Upper lobe of right lung (tissue), 1 donor: Measurements from ENCODE around the gene CFAP99. TPM values are rescaled to one million over a fixed set of nuclear protein-coding genes. Genes with fewer than 3 reads are reported as not detected.

Source experiments
- ATAC-seq: fragments of 200-7000 bp; cut with Tn5 transposase; one replicate; pipeline ENCODE4 v1.9.1; 2020; ENCODE audit warnings: mild to moderate bottlenecking, moderate library complexity
- DNase-seq: peaks from one replicate; pipeline ENCODE4 v3.0.0-alpha.2; 2020
- H3K27ac ChIP-seq: fragments of 200-600 bp; one replicate; pipeline ENCODE4 v1.8.0; 2022
- H3K27me3 ChIP-seq: fragments of 200-600 bp; one replicate; pipeline ENCODE4 v1.8.0; 2022; ENCODE audit warnings: mild to moderate bottlenecking
- H3K36me3 ChIP-seq: fragments of 200-600 bp; one replicate; pipeline ENCODE4 v1.8.0; 2022
- H3K4me1 ChIP-seq: fragments of 200-600 bp; one replicate; pipeline ENCODE4 v1.8.0; 2022
- H3K4me3 ChIP-seq: fragments of 200-600 bp; one replicate; pipeline ENCODE4 v1.8.0; 2022; ENCODE audit warnings: mild to moderate bottlenecking
- H3K9me3 ChIP-seq: fragments of 200-600 bp; one replicate; pipeline ENCODE4 v1.8.0; 2022
- CTCF ChIP-seq: fragments of 200-600 bp; IDR thresholded peaks from one replicate; pipeline ENCODE4 v1.8.0; 2022; ENCODE audit warnings: antibody characterized with exemption
- intact Hi-C: fragments of 100-400 bp; cut with DNase I; formaldehyde crosslinking; loops from one replicate; pipeline ENCODE4 v1.11.0; 2022
- total RNA-seq: library from RNA; stranded (reverse); fragmentation: NEBNext Ultra II Directional; extraction: Animal tissue kit (Norgen Biotek cat#: 25700); gene quantifications from one replicate; pipeline ENCODE4 v1.2.1, GENCODE V29; 2021
- donor health status: DM: no; HTN: yes; CAD: no; lungs with severe emphysema.

CFAP99 gene
- total RNA-seq, 1 donor from 2014 or later: not detected

GRCh38 chr4:2383760-2384159, 35.0 kb upstream of the CFAP99 start:
- no peaks in the 10 kb centered on the region for H3K27me3 ChIP-seq
- H3K4me3 ChIP-seq: no peak overlapping the region
- DNase-seq (no peak), ATAC-seq (no peak)
- H3K36me3 ChIP-seq: no peaks in the 10 kb centered on the region
- H3K4me1 ChIP-seq: peaks cover 5% of the 10 kb centered on the region
- no peak overlapping the region for H3K27ac ChIP-seq
- TF ChIP-seq CTCF: no peak
- no peaks in the 10 kb centered on the region for H3K9me3 ChIP-seq
- intact Hi-C loops: no loop called here

GRCh38 chr4:2384245-2384644, 34.5 kb upstream of the CFAP99 start:
- Histone ChIP-seq H3K36me3 (no peaks in the 10 kb centered on the region), H3K27me3 (no peaks in the 10 kb centered on the region), H3K9me3 (no peaks in the 10 kb centered on the region), H3K4me1 (peaks cover 5% of the 10 kb centered on the region), H3K27ac (no peak overlapping the region), H3K4me3 (no peak overlapping the region)
- DNase-seq (no peak), ATAC-seq (no peak)
- intact Hi-C loops: no loop called here
- no peak for TF ChIP-seq CTCF

GRCh38 chr4:2385516-2385915, 33.2 kb upstream of the CFAP99 start:
- intact Hi-C loops: no loop called here
- ATAC-seq (no peak), DNase-seq (no peak)
- H3K4me3 ChIP-seq: no peak overlapping the region
- no peaks in the 10 kb centered on the region for H3K9me3 ChIP-seq
- no peak for TF ChIP-seq CTCF
- no peaks in the 10 kb centered on the region for H3K27me3 ChIP-seq
- no peaks in the 10 kb centered on the region for H3K36me3 ChIP-seq
- H3K27ac ChIP-seq: no peak overlapping the region
- peaks cover 5% of the 10 kb centered on the region for H3K4me1 ChIP-seq

GRCh38 chr4:2386717-2387116, 32.0 kb upstream of the CFAP99 start:
- H3K27ac ChIP-seq: no peak overlapping the region
- ATAC-seq: no peak

GRCh38 chr4:2387218-2387617, 31.5 kb upstream of the CFAP99 start:
- DNase-seq (no peak), ATAC-seq (no peak)
- TF ChIP-seq CTCF: no peak
- Histone ChIP-seq H3K27ac (no peak overlapping the region), H3K4me1 (peaks cover 10% of the 10 kb centered on the region), H3K4me3 (no peak overlapping the region), H3K9me3 (no peaks in the 10 kb centered on the region), H3K36me3 (no peaks in the 10 kb centered on the region), H3K27me3 (no peaks in the 10 kb centered on the region)
- intact Hi-C loops: no loop called here

More at GRCh38 chr4:2386717-2387116, 32.0 kb upstream of the CFAP99 start:
- Histone ChIP-seq H3K4me3 (no peak overlapping the region), H3K9me3 (no peaks in the 10 kb centered on the region), H3K4me1 (peaks cover 10% of the 10 kb centered on the region), H3K36me3 (no peaks in the 10 kb centered on the region), H3K27me3 (no peaks in the 10 kb centered on the region)
- DNase-seq: no peak
- intact Hi-C loops: no loop called here
- no peak for TF ChIP-seq CTCF

GRCh38 chr4:2387829-2388228, 30.9 kb upstream of the CFAP99 start:
- Histone ChIP-seq H3K36me3 (no peaks in the 10 kb centered on the region), H3K27me3 (no peaks in the 10 kb centered on the region), H3K4me1 (peaks cover 10% of the 10 kb centered on the region), H3K9me3 (no peaks in the 10 kb centered on the region), H3K4me3 (no peak overlapping the region), H3K27ac (no peak overlapping the region)
- DNase-seq (no peak), ATAC-seq (no peak)
- intact Hi-C loops: no loop called here
- TF ChIP-seq CTCF: no peak
